K562 (cell line): ENCODE results near the gene RASAL1. TPM values are rescaled to one million over a fixed set of nuclear protein-coding genes. Genes with fewer than 3 reads are reported as not detected.
A peak's percentile ranks its signal among the peaks of the same experiment; 100 is the strongest.

ENCODE experiments used
- ATAC-seq: fragments of 200-7000 bp; cut with Tn5 transposase; 3 replicates; pipeline ENCODE4 v1.9.1; 2020; ENCODE audit warnings: moderate library complexity
- BruUV-seq: library from RNA; stranded (reverse); fragments of 400-500 nt; replicated peaks from 2 replicates; lab custom pipeline; 2021; lab: Mats Ljungman, UMichigan
- CTCF ChIA-PET: fragments of 300-600 bp; formaldehyde crosslinking; extraction: SDS; loops from one replicate; lab custom pipeline; 2021; ENCODE audit warnings: low intra/inter-chr PET ratio; lab: Yijun Ruan, JAX
- POLR2A ChIA-PET: fragments of 300-600, 350-650 bp; sonication (Branson Sonifier 250); formaldehyde crosslinking; extraction: SDS; loops from one replicate; lab custom pipeline; 2021; ENCODE audit warnings: antibody characterized with exemption, inconsistent platforms; lab: Yijun Ruan, JAX
- DNase-seq, 4 experiments: peaks; one replicate each; pipeline versions ENCODE4 v3.0.0 to v3.0.0-alpha.2; 2011 to 2018; ENCODE audit warnings: low spot score in 3 of 4, mixed read lengths in 3 of 4; ENCODE audit errors: extremely low read depth in 1 of 4
- FAIRE-seq: peaks from 2 replicates; lab custom pipeline; 2011; peaks lifted over from hg19 to GRCh38; lab: Jason Lieb, UNC
- H2AFZ ChIP-seq: 2 replicates; pipeline ENCODE4 v1.6.0; 2011; ENCODE audit warnings: low read depth, low read length, control low read depth, inconsistent platforms
- H3K27ac ChIP-seq: fragments of 200-600 bp; 3 replicates; pipeline ENCODE4 v1.8.0; 2011; ENCODE audit warnings: low read depth, mild to moderate bottlenecking, control low read depth, inconsistent platforms, low read length, moderate library complexity, mixed read lengths; ENCODE audit errors: extremely low read depth
- H3K27me3 ChIP-seq, 2 experiments: fragments of 300-600 bp in 1 of 2; 2 replicates in 1 of 2; 3 replicates in 1 of 2; pipeline versions ENCODE4 v1.6.0 to v1.8.0; 2011; ENCODE audit warnings: inconsistent platforms in 2 of 2, low read length in 2 of 2, mild to moderate bottlenecking in 1 of 2, mixed read lengths in 1 of 2, moderate library complexity in 1 of 2; ENCODE audit not compliant: control insufficient read depth in 2 of 2, insufficient read depth in 2 of 2
- H3K36me3 ChIP-seq: fragments of 300-600 bp; 3 replicates; pipeline ENCODE4 v1.8.0; 2011; ENCODE audit warnings: mild to moderate bottlenecking, low read length, inconsistent platforms; ENCODE audit not compliant: control insufficient read depth, insufficient read depth
- H3K4me1 ChIP-seq, 2 experiments: fragments of 200-600 bp in 1 of 2; replicated peaks in 1 of 2; 2 replicates in 1 of 2; 3 replicates in 1 of 2; pipeline versions ENCODE4 v1.5.1 to v1.8.0; 2011; ENCODE audit warnings: inconsistent platforms in 2 of 2, low read length in 2 of 2, mild to moderate bottlenecking in 1 of 2, mixed read lengths in 1 of 2, moderate library complexity in 1 of 2; ENCODE audit not compliant: control insufficient read depth in 2 of 2, insufficient read depth in 2 of 2
- H3K4me2 ChIP-seq: 2 replicates; pipeline ENCODE4 v1.6.1; 2011; ENCODE audit warnings: low read length, control low read depth, inconsistent platforms, mixed read lengths; ENCODE audit not compliant: insufficient read depth
- H3K4me3 ChIP-seq: fragments of 200-600 bp; sonication (generic), shearing (Covaris generic); 2 replicates; pipeline ENCODE4 v1.5.1; 2016; ENCODE audit warnings: control low read depth, inconsistent platforms
- H3K79me2 ChIP-seq: fragments of 200-600 bp; 3 replicates; pipeline ENCODE4 v1.8.0; 2011; ENCODE audit warnings: low read length, inconsistent platforms; ENCODE audit not compliant: control insufficient read depth, insufficient read depth
- H3K9ac ChIP-seq, 2 experiments: 2 replicates each; pipeline versions ENCODE4 v1.6.0 to v1.6.1; 2011; ENCODE audit warnings: low read depth in 2 of 2, low read length in 2 of 2, control low read depth in 1 of 2, inconsistent platforms in 1 of 2, mild to moderate bottlenecking in 1 of 2, mixed read lengths in 1 of 2; ENCODE audit not compliant: insufficient read depth in 1 of 2
- H3K9me1 ChIP-seq: one replicate; pipeline ENCODE4 v1.6.0; 2011; ENCODE audit warnings: inconsistent platforms, mild to moderate bottlenecking, low read length, moderate library complexity; ENCODE audit not compliant: control insufficient read depth, insufficient read depth
- H3K9me3 ChIP-seq: replicated peaks from 2 replicates; pipeline ENCODE4 v1.5.1; 2011; ENCODE audit warnings: low read depth, low read length, inconsistent platforms; ENCODE audit not compliant: control insufficient read depth, insufficient read depth
- H4K20me1 ChIP-seq: replicated peaks from 2 replicates; pipeline ENCODE4 v1.6.1; 2011; ENCODE audit warnings: low read length, inconsistent platforms, mixed read lengths; ENCODE audit not compliant: control insufficient read depth, insufficient read depth
- BCOR ChIP-seq: fragments of 450-650 bp; IDR thresholded peaks from 2 replicates; pipeline ENCODE4 v1.6.1; 2016
- REST ChIP-seq, 2 experiments: fragments of 450-650 bp; formaldehyde crosslinking in 1 of 2; IDR thresholded peaks; 2 replicates each; pipeline versions ENCODE4 v1.4.0 to v1.6.1; 2014 to 2020; ENCODE audit warnings: mild to moderate bottlenecking in 2 of 2, borderline replicate concordance in 1 of 2, low read depth in 1 of 2
- SRSF1 ChIP-seq: fragments of 200-400 bp; formaldehyde crosslinking; IDR thresholded peaks from 2 replicates; pipeline ENCODE4 v1.6.1; 2017; ENCODE audit warnings: mild to moderate bottlenecking, low read depth, low read length, moderate library complexity
- YY1 ChIP-seq, 3 experiments: IDR thresholded peaks; 2 replicates each; pipeline ENCODE4 v1.6.1; 2011; ENCODE audit warnings: low read length in 2 of 3, mild to moderate bottlenecking in 2 of 3, moderate library complexity in 2 of 3, borderline replicate concordance in 1 of 3, control low read depth in 1 of 3, low read depth in 1 of 3; ENCODE audit not compliant: insufficient read depth in 3 of 3, insufficient replicate concordance in 2 of 3, control insufficient read depth in 1 of 3, insufficient read length in 1 of 3; ENCODE audit errors: extremely low read depth in 1 of 3
- ZNF274 ChIP-seq: IDR thresholded peaks from 2 replicates; pipeline ENCODE4 v1.6.1; 2011; ENCODE audit warnings: low read depth, mild to moderate bottlenecking, low read length, moderate library complexity, borderline replicate concordance
- WGBS: fragments of 100-300 bp; shearing (Covaris generic); methylation state at CpG from one replicate; pipeline ENCODE4 v1.1.6; 2016; ENCODE audit warnings: low coverage, mixed read lengths; ENCODE audit not compliant: insufficient coverage; ENCODE audit errors: missing lambda C conversion rate; 5-methylcytosine and 5-hydroxymethylcytosine counted together
- in situ Hi-C: fragments of 300-500 bp; cut with MboI; formaldehyde crosslinking; loops from 4 replicates; pipeline ENCODE4 v1.15.0; 2018; ENCODE audit warnings: inconsistent platforms, mixed read lengths
- intact Hi-C: fragments of 100-400 bp; cut with micrococcal nuclease; formaldehyde crosslinking; loops from 2 replicates; pipeline ENCODE4 v1.14.2; 2022
- polyA plus RNA-seq, 8 experiments: library from polyadenylated mRNA; depleted of rRNA in 4 of 8; stranded (reverse) in 5 of 8; unstranded in 3 of 8; fragments of >200 nt; fragmentation: Nextera tagmentation in 2 of 8; fragmentation: Illumina TruSeq in 1 of 8; extraction: Ambion mirVana in 2 of 8; extraction: Trizol in 1 of 8; gene quantifications; 2 replicates each; pipeline versions ENCODE4 v1.2.1 to v1.2.3, GENCODE V29; 2011 to 2014; ENCODE audit warnings: inconsistent platforms in 1 of 8, missing spikeins in 1 of 8
- total RNA-seq, 7 experiments: library from RNA; depleted of rRNA in 6 of 7; stranded (reverse); fragments of >200 nt in 6 of 7; fragmentation: Illumina TruSeq in 2 of 7; extraction: Trizol in 2 of 7; gene quantifications; 2 replicates each; pipeline versions ENCODE4 v1.2.1 to v1.2.3, GENCODE V29; 2011 to 2021; ENCODE audit warnings: low replicate concordance in 1 of 7
- TF ChIP-seq, protein P1 (sequence below): sonication (generic); formaldehyde crosslinking; IDR thresholded peaks from 2 replicates; pipeline ENCODE4 v1.8.1; 2023; ENCODE audit warnings: mild to moderate bottlenecking, missing genetic modification reagents
- TF ChIP-seq, protein P2 (sequence below): sonication (generic); formaldehyde crosslinking; IDR thresholded peaks from 2 replicates; pipeline ENCODE4 v1.8.1; 2022; ENCODE audit warnings: missing genetic modification reagents

Gene RASAL1
- total and polyA plus RNA-seq, 9 of the 15 experiments (the other 6 are each of a cell fraction or from before 2014, with no cell fraction given) = 0.06 to 0.16 (median 0.14) TPM; not detected in 6

- no TSS peak for BruUV-seq
- no peak for ATAC-seq
- peak overlapping the region in 1 of 2 experiments; percentile 35; a peak in 2 of 4 replicates for H3K9ac ChIP-seq
- no peak overlapping the region for H3K4me2 ChIP-seq
- ChIA-PET CTCF (no interaction called here), POLR2A (interaction anchor here (0.6 to 0.8 kb wide), 2 partner anchors 8 to 12 kb away, joined by 3 read pairs; no protein-coding TSS in a partner anchor)
- H3K9me3 ChIP-seq = no peaks in the 10 kb centered on the region
- no peak overlapping the region for H2AFZ ChIP-seq
- 2% methylated on average over 21 of the region's 22 CpGs for WGBS
- no peak overlapping the region for H3K27ac ChIP-seq
- no peak for FAIRE-seq
- DNase-seq = no peak
- in situ Hi-C loops = no loop called here
- no peaks in the 10 kb centered on the region for H3K79me2 ChIP-seq
- H3K27me3 ChIP-seq = peaks cover 31 to 59% of the 10 kb centered on the region in 2 experiments; a peak in 4 of 5 replicates
- H3K36me3 ChIP-seq = no peaks in the 10 kb centered on the region
- H3K4me3 ChIP-seq = no peak overlapping the region
- intact Hi-C loops = no loop called here
- H3K4me1 ChIP-seq = peaks cover 0 to 21% of the 10 kb centered on the region in 2 experiments; a peak in 1 of 5 replicates
- H4K20me1 ChIP-seq = peaks cover 13% of the 10 kb centered on the region; the same call in 1 of the 2 replicates
- H3K9me1 ChIP-seq = peaks cover 2% of the 10 kb centered on the region
- TF ChIP-seq, protein P1, sequence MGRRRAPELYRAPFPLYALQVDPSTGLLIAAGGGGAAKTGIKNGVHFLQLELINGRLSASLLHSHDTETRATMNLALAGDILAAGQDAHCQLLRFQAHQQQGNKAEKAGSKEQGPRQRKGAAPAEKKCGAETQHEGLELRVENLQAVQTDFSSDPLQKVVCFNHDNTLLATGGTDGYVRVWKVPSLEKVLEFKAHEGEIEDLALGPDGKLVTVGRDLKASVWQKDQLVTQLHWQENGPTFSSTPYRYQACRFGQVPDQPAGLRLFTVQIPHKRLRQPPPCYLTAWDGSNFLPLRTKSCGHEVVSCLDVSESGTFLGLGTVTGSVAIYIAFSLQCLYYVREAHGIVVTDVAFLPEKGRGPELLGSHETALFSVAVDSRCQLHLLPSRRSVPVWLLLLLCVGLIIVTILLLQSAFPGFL (CRISPR knock-in tag) = no peak
- TF ChIP-seq REST (IDR thresholded peaks at IDR 0.05; ENCODE audit: borderline replicate concordance) = no peak
- TF ChIP-seq REST (CRISPR knock-in tag; IDR thresholded peaks at IDR 0.05; ENCODE audit: low read depth) = no peak
- TF ChIP-seq, protein P2, sequence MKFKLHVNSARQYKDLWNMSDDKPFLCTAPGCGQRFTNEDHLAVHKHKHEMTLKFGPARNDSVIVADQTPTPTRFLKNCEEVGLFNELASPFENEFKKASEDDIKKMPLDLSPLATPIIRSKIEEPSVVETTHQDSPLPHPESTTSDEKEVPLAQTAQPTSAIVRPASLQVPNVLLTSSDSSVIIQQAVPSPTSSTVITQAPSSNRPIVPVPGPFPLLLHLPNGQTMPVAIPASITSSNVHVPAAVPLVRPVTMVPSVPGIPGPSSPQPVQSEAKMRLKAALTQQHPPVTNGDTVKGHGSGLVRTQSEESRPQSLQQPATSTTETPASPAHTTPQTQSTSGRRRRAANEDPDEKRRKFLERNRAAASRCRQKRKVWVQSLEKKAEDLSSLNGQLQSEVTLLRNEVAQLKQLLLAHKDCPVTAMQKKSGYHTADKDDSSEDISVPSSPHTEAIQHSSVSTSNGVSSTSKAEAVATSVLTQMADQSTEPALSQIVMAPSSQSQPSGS (CRISPR knock-in tag) = no peak
- TF ChIP-seq BCOR = no peak
- TF ChIP-seq ZNF274 = no peak
- no peak for TF ChIP-seq SRSF1
- no peak for TF ChIP-seq YY1 (IDR thresholded peaks at IDR 0.05; ENCODE audit: borderline replicate concordance in 1 of 3, control insufficient read depth in 1 of 3, extremely low read depth in 1 of 3, insufficient read depth in 3 of 3, insufficient read length in 1 of 3, insufficient replicate concordance in 2 of 3, low read depth in 1 of 3, low read length in 2 of 3)
These were observed 20.0 kb downstream of the RASAL1 start for GRCh38 chr12:113115455-113116126.
